H1 (cell line): ENCODE results near the gene CDON. TPM values are rescaled to one million over a fixed set of nuclear protein-coding genes. Genes with fewer than 3 reads are reported as not detected.
A peak's percentile ranks its signal among the peaks of the same experiment; 100 is the strongest.

Source experiments
- CTCF ChIA-PET: fragments of 300-600 bp; sonication (Branson Sonifier 250); formaldehyde crosslinking; loops from one replicate; lab custom pipeline; 2021; ENCODE audit not compliant: partially characterized antibody; lab: Charles Lee
- POLR2A ChIA-PET: fragments of 300-600 bp; sonication (Branson Sonifier 250); formaldehyde crosslinking; loops from one replicate; lab custom pipeline; 2021; ENCODE audit warnings: inconsistent platforms; ENCODE audit not compliant: partially characterized antibody; lab: Charles Lee
- DNase-seq, 2 experiments: peaks; one replicate each; pipeline versions ENCODE4 v3.0.0 to v3.0.0-alpha.2; 2010 to 2022; ENCODE audit warnings: low spot score in 2 of 2, low read depth in 1 of 2, mixed read lengths in 1 of 2
- FAIRE-seq: peaks from 2 replicates; lab custom pipeline; 2011; peaks lifted over from hg19 to GRCh38; lab: Jason Lieb, UNC
- H2AFZ ChIP-seq: 2 replicates; pipeline ENCODE4 v1.8.1; 2012; ENCODE audit warnings: low read length, inconsistent platforms
- H2AK5ac ChIP-seq: 2 replicates; pipeline ENCODE4 v1.6.1; 2013; ENCODE audit warnings: low read depth, low read length
- H2BK120ac ChIP-seq: replicated peaks from 2 replicates; pipeline ENCODE3; 2013; ENCODE audit warnings: low read depth, low read length, inconsistent platforms
- H2BK12ac ChIP-seq: 2 replicates; pipeline ENCODE4 v1.6.1; 2013; ENCODE audit warnings: low read depth, low read length
- H2BK15ac ChIP-seq: 2 replicates; pipeline ENCODE4 v1.6.1; 2013; ENCODE audit warnings: low read length
- H2BK20ac ChIP-seq: 2 replicates; pipeline ENCODE4 v1.6.1; 2013; ENCODE audit warnings: low read length
- H2BK5ac ChIP-seq: 2 replicates; pipeline ENCODE4 v1.6.1; 2013; ENCODE audit warnings: low read depth, low read length
- H3K14ac ChIP-seq: 2 replicates; pipeline ENCODE4 v1.6.1; 2013; ENCODE audit warnings: inconsistent platforms; ENCODE audit not compliant: insufficient read length
- H3K18ac ChIP-seq: 2 replicates; pipeline ENCODE4 v1.6.1; 2013; ENCODE audit warnings: low read length; ENCODE audit errors: extremely low read depth
- H3K23ac ChIP-seq: 2 replicates; pipeline ENCODE4 v1.6.1; 2013; ENCODE audit warnings: inconsistent platforms; ENCODE audit not compliant: insufficient read length
- H3K23me2 ChIP-seq: 2 replicates; pipeline ENCODE4 v1.6.1; 2013; ENCODE audit warnings: low read depth, low read length
- H3K27ac ChIP-seq: 2 replicates; pipeline ENCODE4 v1.6.1; 2011; ENCODE audit warnings: low read depth, low read length, inconsistent platforms
- H3K27me3 ChIP-seq, 4 experiments: replicated peaks in 1 of 4; 1 replicate in 1 of 4; 2 replicates in 3 of 4; pipeline versions ENCODE4 v1.6.1 to v1.8.1; 2011 to 2013; ENCODE audit warnings: low read length in 3 of 4, mild to moderate bottlenecking in 3 of 4, inconsistent platforms in 2 of 4, mixed read lengths in 2 of 4, moderate library complexity in 1 of 4; ENCODE audit not compliant: control insufficient read depth in 3 of 4, insufficient read depth in 3 of 4; ENCODE audit errors: extremely low read depth in 1 of 4
- H3K36me3 ChIP-seq, 4 experiments: 2 replicates each; pipeline versions ENCODE4 v1.6.1 to v1.8.1; 2011 to 2013; ENCODE audit warnings: mild to moderate bottlenecking in 4 of 4, low read length in 3 of 4, moderate library complexity in 2 of 4, control low read depth in 1 of 4, inconsistent platforms in 1 of 4; ENCODE audit not compliant: insufficient read depth in 4 of 4, control insufficient read depth in 2 of 4
- H3K4ac ChIP-seq: replicated peaks from 2 replicates; pipeline ENCODE3; 2013; ENCODE audit warnings: low read length, low read depth, mixed read lengths, inconsistent platforms; ENCODE audit not compliant: insufficient read length
- H3K4me1 ChIP-seq, 4 experiments: replicated peaks in 1 of 4; 1 replicate in 1 of 4; 2 replicates in 3 of 4; pipeline versions ENCODE4 v1.6.1 to v1.8.1; 2011 to 2013; ENCODE audit warnings: low read length in 3 of 4, inconsistent platforms in 2 of 4, mixed read lengths in 1 of 4; ENCODE audit not compliant: insufficient read depth in 4 of 4, control insufficient read depth in 3 of 4
- H3K4me2 ChIP-seq, 2 experiments: 2 replicates each; pipeline versions ENCODE4 v1.6.1 to v1.8.1; 2011 to 2013; ENCODE audit warnings: low read depth in 2 of 2, low read length in 2 of 2, control low read depth in 1 of 2, inconsistent platforms in 1 of 2, mild to moderate bottlenecking in 1 of 2; ENCODE audit not compliant: insufficient read depth in 1 of 2
- H3K4me3 ChIP-seq, 4 experiments: fragments of 200-600, 300-600 bp in 1 of 4; sonication (generic), shearing (Covaris generic), sonication (Bioruptor Twin) in 1 of 4; 2 replicates each; pipeline versions ENCODE4 v1.5.1 to v1.8.1; 2011 to 2016; ENCODE audit warnings: low read length in 4 of 4, low read depth in 3 of 4, control low read depth in 2 of 4, inconsistent platforms in 2 of 4, mild to moderate bottlenecking in 2 of 4, mixed read lengths in 1 of 4, moderate library complexity in 1 of 4; ENCODE audit not compliant: insufficient read depth in 2 of 4; ENCODE audit errors: extremely low read depth in 1 of 4
- H3K56ac ChIP-seq: replicated peaks from 2 replicates; pipeline ENCODE3; 2013; ENCODE audit warnings: low read depth, mild to moderate bottlenecking, mixed read lengths, low read length, inconsistent platforms; ENCODE audit not compliant: insufficient read length
- H3K79me1 ChIP-seq: 2 replicates; pipeline ENCODE4 v1.6.1; 2013; ENCODE audit warnings: low read depth, low read length, control low read depth
- H3K79me2 ChIP-seq, 2 experiments: 2 replicates each; pipeline versions ENCODE4 v1.6.1 to v1.8.1; 2012 to 2013; ENCODE audit warnings: low read length in 2 of 2, mild to moderate bottlenecking in 2 of 2, inconsistent platforms in 1 of 2; ENCODE audit not compliant: insufficient read depth in 2 of 2, control insufficient read depth in 1 of 2
- H3K9ac ChIP-seq, 4 experiments: replicated peaks in 1 of 4; 1 replicate in 1 of 4; 2 replicates in 3 of 4; pipeline versions ENCODE4 v1.6.1 to v1.8.1; 2011 to 2013; ENCODE audit warnings: low read depth in 3 of 4, low read length in 3 of 4, control low read depth in 2 of 4, mild to moderate bottlenecking in 2 of 4, moderate library complexity in 2 of 4, inconsistent platforms in 1 of 4; ENCODE audit errors: extremely low read depth in 1 of 4
- H3K9me3 ChIP-seq, 2 experiments: 2 replicates each; pipeline versions ENCODE4 v1.6.1 to v1.8.1; 2012 to 2013; ENCODE audit warnings: mild to moderate bottlenecking in 2 of 2, moderate library complexity in 2 of 2, control low read depth in 1 of 2, inconsistent platforms in 1 of 2, low read depth in 1 of 2, low read length in 1 of 2, mixed read lengths in 1 of 2; ENCODE audit not compliant: insufficient read depth in 2 of 2
- H4K20me1 ChIP-seq, 2 experiments: replicated peaks in 1 of 2; 2 replicates each; pipeline versions ENCODE3 to v1.8.1; 2011 to 2013; ENCODE audit warnings: inconsistent platforms in 2 of 2, low read length in 2 of 2, mild to moderate bottlenecking in 1 of 2; ENCODE audit not compliant: insufficient read depth in 2 of 2, control insufficient read depth in 1 of 2
- H4K5ac ChIP-seq: 2 replicates; pipeline ENCODE4 v1.6.1; 2013; ENCODE audit warnings: low read length, low read depth, mixed read lengths, inconsistent platforms; ENCODE audit not compliant: insufficient read length
- H4K8ac ChIP-seq: 2 replicates; pipeline ENCODE4 v1.8.0; 2013; ENCODE audit warnings: mild to moderate bottlenecking, moderate library complexity, low read length, inconsistent platforms; ENCODE audit not compliant: insufficient read depth; ENCODE audit errors: extremely low read depth
- H4K91ac ChIP-seq: replicated peaks from 2 replicates; pipeline ENCODE3; 2013; ENCODE audit warnings: low read length, mixed read lengths, inconsistent platforms; ENCODE audit not compliant: insufficient read length
- CBX8 ChIP-seq: fragments of 300-800, 300-1000 bp; sonication (generic); IDR thresholded peaks from 2 replicates; pipeline ENCODE4 v1.7.1; 2016; ENCODE audit warnings: low read depth, low read length, borderline replicate concordance
- GTF2F1 ChIP-seq: IDR thresholded peaks from 2 replicates; pipeline ENCODE4 v1.6.1; 2012; ENCODE audit warnings: low read depth, low read length, improper control_type of control experiment, borderline replicate concordance
- HDAC2 ChIP-seq, 2 experiments: fragments of 300-600 bp in 1 of 2; sonication (generic) in 1 of 2; IDR thresholded peaks; 2 replicates each; pipeline ENCODE4 v1.6.1; 2011 to 2012; ENCODE audit warnings: low read depth in 2 of 2, low read length in 2 of 2, mild to moderate bottlenecking in 2 of 2, moderate library complexity in 2 of 2, borderline replicate concordance in 1 of 2, inconsistent platforms in 1 of 2
- KDM5A ChIP-seq: fragments of 200-600 bp; IDR thresholded peaks from 2 replicates; pipeline ENCODE4 v1.7.1; 2012; ENCODE audit warnings: mild to moderate bottlenecking, low read length, inconsistent platforms, mixed read lengths
- NANOG ChIP-seq: IDR thresholded peaks from 2 replicates; pipeline ENCODE4 v1.6.1; 2011; ENCODE audit warnings: low read length, low read depth, mild to moderate bottlenecking, inconsistent platforms; ENCODE audit not compliant: insufficient read depth, poor library complexity, severe bottlenecking
- POLR2AphosphoS5 ChIP-seq: IDR thresholded peaks from 2 replicates; pipeline ENCODE4 v1.6.1; 2011; ENCODE audit warnings: low read depth, low read length
- POU5F1 ChIP-seq: IDR thresholded peaks from 2 replicates; pipeline ENCODE4 v1.6.1; 2011; ENCODE audit warnings: low read depth, mild to moderate bottlenecking, low read length, moderate library complexity
- SIRT6 ChIP-seq: IDR thresholded peaks from one replicate; pipeline ENCODE4 v1.7.1; 2012; ENCODE audit warnings: low read length, inconsistent platforms
- TAF1 ChIP-seq: IDR thresholded peaks from 2 replicates; pipeline ENCODE4 v1.6.1; 2011; ENCODE audit warnings: mild to moderate bottlenecking, low read depth, low read length
- TEAD4 ChIP-seq: IDR thresholded peaks from 2 replicates; pipeline ENCODE4 v1.6.1; 2012; ENCODE audit warnings: low read depth, low read length, inconsistent platforms, mixed read lengths
- YY1 ChIP-seq: IDR thresholded peaks from 2 replicates; pipeline ENCODE4 v1.6.1; 2011; ENCODE audit warnings: low read depth, mild to moderate bottlenecking, low read length
- ZNF274 ChIP-seq: IDR thresholded peaks from 2 replicates; pipeline ENCODE4 v1.7.0; 2012; ENCODE audit warnings: low read length, borderline replicate concordance; ENCODE audit errors: extremely low read depth
- WGBS, 2 experiments: shearing (Covaris generic) in 1 of 2; methylation state at CpG; one replicate each; pipeline versions ENCODE4 v1.1.6 to v1.1.7; 2013 to 2015; ENCODE audit warnings: low lambda C conversion rate in 2 of 2, mixed read lengths in 2 of 2, inconsistent platforms in 1 of 2, low coverage in 1 of 2, missing lambda C conversion rate in 1 of 2; ENCODE audit not compliant: insufficient replicate concordance in 2 of 2, insufficient coverage in 1 of 2, insufficient read length in 1 of 2; ENCODE audit errors: extremely low coverage in 1 of 2, missing lambda C conversion rate in 1 of 2; 5-methylcytosine and 5-hydroxymethylcytosine counted together
- polyA plus RNA-seq, 7 experiments: library from polyadenylated mRNA; depleted of rRNA in 3 of 7; stranded (reverse) in 5 of 7; unstranded in 2 of 7; fragments of >200 nt in 5 of 7; fragments of 200-250 nt in 2 of 7; gene quantifications; 1 replicate in 5 of 7; 2 replicates in 1 of 7; 4 replicates in 1 of 7; pipeline versions ENCODE4 v1.2.1 to v1.2.3, GENCODE V29; 2011 to 2013; ENCODE audit warnings: missing spikeins in 2 of 7, mixed read lengths in 2 of 7
- total RNA-seq: library from RNA; stranded (reverse); fragmentation: NEBNext Ultra II Directional; extraction: Animal tissue kit (Norgen Biotek cat#: 25700); gene quantifications from 2 replicates; pipeline ENCODE4 v1.2.1, GENCODE V29; 2021

The CDON gene
- total and polyA plus RNA-seq, 2 of the 8 experiments (the other 6 are each of a cell fraction or from before 2014, with no cell fraction given), result 11.0 to 32.5 TPM

DNA sequence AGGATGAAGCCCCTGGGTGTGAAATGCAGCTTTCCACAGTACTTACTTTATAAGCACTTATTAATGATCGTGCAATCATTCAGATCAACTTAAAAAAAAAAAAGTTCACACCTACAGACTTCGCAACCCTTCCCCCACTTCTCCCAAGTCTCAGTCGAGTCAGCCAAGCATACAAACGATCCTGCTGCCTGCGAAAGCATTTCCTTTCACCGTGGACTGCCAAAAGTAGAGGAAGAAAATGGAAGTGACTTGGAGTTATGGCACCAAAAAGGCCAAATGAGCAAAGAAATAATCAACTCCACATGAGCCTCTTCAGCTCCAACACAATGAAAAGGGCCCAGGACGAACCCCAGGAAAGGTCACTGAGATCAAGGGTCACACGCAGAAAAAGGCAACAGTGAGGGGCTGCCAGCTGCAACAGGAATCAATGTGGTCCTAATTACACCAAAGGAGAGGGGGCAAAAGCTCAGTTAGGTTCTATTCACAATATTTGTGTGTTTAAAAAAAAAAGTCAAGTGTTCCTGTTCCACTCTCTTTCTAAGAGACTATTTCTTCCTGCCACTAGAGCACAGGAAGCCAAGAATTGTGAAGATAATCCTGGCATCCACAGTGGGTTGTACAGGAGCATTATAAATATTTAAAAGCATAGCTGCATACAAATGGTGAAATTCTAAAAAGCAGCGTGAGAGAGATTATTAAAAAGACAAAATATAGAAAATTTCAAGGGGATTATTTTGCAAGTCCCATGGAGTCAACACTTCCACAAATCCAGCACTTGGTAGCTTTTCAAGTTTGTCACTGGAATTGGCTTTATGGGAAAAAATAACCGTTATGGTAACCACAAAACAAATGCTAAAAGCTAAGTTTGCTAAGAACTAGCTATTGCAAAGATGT is 28.4 kb downstream of the CDON start:
- CTCF ChIA-PET, result interaction anchor here (1.1 to 2.1 kb wide), 5 partner anchors 27 to 157 kb away, joined by 3 to 10 read pairs (median 4); no protein-coding TSS in a partner anchor
- no peak overlapping the region for H3K9ac ChIP-seq
- H2BK20ac ChIP-seq, result no peak overlapping the region
- H3K4me2 ChIP-seq, result 0 out of 4 replicates have a peak overlapping the region, but pooled peaks of 1 of the 2 experiments have one; percentile 25
- H4K91ac ChIP-seq, result no peak overlapping the region
- DNase-seq, result no peak
- no peak overlapping the region for H4K5ac ChIP-seq
- no peak overlapping the region for H2BK12ac ChIP-seq
- no peak for FAIRE-seq
- H3K9me3 ChIP-seq, result no peaks in the 10 kb centered on the region
- no peak overlapping the region for H3K27ac ChIP-seq
- H3K36me3 ChIP-seq, result no peaks in the 10 kb centered on the region
- no peak overlapping the region for H2AFZ ChIP-seq
- no peaks in the 10 kb centered on the region for H3K79me1 ChIP-seq
- no peaks in the 10 kb centered on the region for H3K27me3 ChIP-seq
- H2AK5ac ChIP-seq, result no peak overlapping the region
- no peak overlapping the region for H2BK15ac ChIP-seq
- H3K14ac ChIP-seq, result no peak overlapping the region
- no peak overlapping the region for H3K56ac ChIP-seq
- no peaks in the 10 kb centered on the region; a peak in 1 of 4 replicates for H3K79me2 ChIP-seq
- no peak overlapping the region for H2BK5ac ChIP-seq
- H2BK120ac ChIP-seq, result no peak overlapping the region
- no peak overlapping the region for H3K4ac ChIP-seq
- H4K20me1 ChIP-seq, result no peaks in the 10 kb centered on the region
- no peak overlapping the region for H4K8ac ChIP-seq
- peaks cover 0 to 6% (median 1%) of the 10 kb centered on the region in 4 experiments; a peak in 3 of 7 replicates for H3K4me1 ChIP-seq
- POLR2A ChIA-PET, result interaction anchor here (1.0 kb wide), 1 partner anchor 110 kb away, joined by 3 read pairs; no protein-coding TSS in a partner anchor
- no peak overlapping the region for H3K23ac ChIP-seq
- H3K4me3 ChIP-seq, result no peak overlapping the region
- 76% methylated on average over 10 of the region's 10 CpGs; no CpG with 5 or more reads in 1 of the 2 experiments for WGBS, 2 experiments
- H3K18ac ChIP-seq, result no peak overlapping the region
- no peaks in the 10 kb centered on the region for H3K23me2 ChIP-seq
- TF ChIP-seq TEAD4, result no peak
- no peak for TF ChIP-seq TAF1
- TF ChIP-seq CBX8, result no peak
- TF ChIP-seq NANOG, result no peak
- no peak for TF ChIP-seq POLR2AphosphoS5
- no peak for TF ChIP-seq POU5F1
- TF ChIP-seq KDM5A, result no peak
- no peak for TF ChIP-seq HDAC2 (IDR thresholded peaks at IDR 0.05; ENCODE audit: borderline replicate concordance in 1 of 2, low read depth in 2 of 2, low read length in 2 of 2)
- no peak for TF ChIP-seq ZNF274
- no peak for TF ChIP-seq GTF2F1
- TF ChIP-seq SIRT6, result no peak
- TF ChIP-seq YY1, result no peak
